Pancreas (tissue), 10 donors: ENCODE measurements around the gene DBX1. TPM values are rescaled to one million over a fixed set of nuclear protein-coding genes. Genes with fewer than 3 reads are reported as not detected.

ENCODE experiments used
- ATAC-seq, 4 donors: fragments of 200-7000 bp; cut with Tn5 transposase; one replicate each; pipeline versions ENCODE4 v1.8.0 to v1.9.1; 2020; ENCODE audit warnings: mild to moderate bottlenecking in 4 of 4, moderate library complexity in 4 of 4
- DNase-seq, 6 donors: peaks; one replicate each; pipeline ENCODE4 v3.0.0-alpha.2; 2020
- FAIRE-seq: peaks from 2 replicates; lab custom pipeline; 2012; peaks lifted over from hg19 to GRCh38; lab: Jason Lieb, UNC
- H3K27ac ChIP-seq, 4 donors: fragments of 200-600 bp; sonication (generic); 1 replicate in 3 of 4; 2 replicates in 1 of 4; pipeline versions ENCODE4 v1.5.0 to v1.8.0; 2020
- H3K27me3 ChIP-seq, 4 donors: fragments of 200-600 bp; one replicate each; pipeline ENCODE4 v1.8.0; 2021
- H3K36me3 ChIP-seq, 3 donors: fragments of 200-600 bp; sonication (generic) in 1 of 3; one replicate each; pipeline versions ENCODE4 v1.5.0 to v1.8.0; 2020 to 2021
- H3K4me1 ChIP-seq, 3 donors: fragments of 200-600 bp; one replicate each; pipeline ENCODE4 v1.8.0; 2021
- H3K4me3 ChIP-seq, 4 donors: fragments of 200-600 bp; sonication (generic) in 2 of 4; one replicate each; pipeline versions ENCODE4 v1.5.0 to v1.8.0; 2020 to 2021
- H3K9me3 ChIP-seq, 4 donors: fragments of 200-600 bp; one replicate each; pipeline ENCODE4 v1.8.0; 2021
- CTCF ChIP-seq, 4 donors: fragments of 200-600 bp; sonication (generic) in 3 of 4; IDR thresholded peaks; one replicate each; pipeline versions ENCODE4 v1.5.0 to v1.8.0; 2021; ENCODE audit warnings: antibody characterized with exemption in 4 of 4
- WGBS, 2 donors: extraction: QIAGEN DNeasy Blood & Tissue Kit; methylation state at CpG; one replicate each; pipeline ENCODE4 v1.1.7; 2013; 5-methylcytosine and 5-hydroxymethylcytosine counted together
- intact Hi-C, 3 donors: fragments of 100-400 bp; cut with DNase I; formaldehyde crosslinking; loops; one replicate each; pipeline versions ENCODE4 v1.11.1 to v1.14.2; 2022
- polyA plus RNA-seq, 2 donors: library from polyadenylated mRNA; stranded (reverse); fragments of 200-250 nt; gene quantifications; one replicate each; pipeline ENCODE4 v1.2.3, GENCODE V29; 2013
- total RNA-seq, 6 donors: library from RNA; stranded (reverse); fragmentation: NEBNext Ultra II Directional in 4 of 6; extraction: Animal tissue kit (Norgen Biotek cat#: 25700) in 4 of 6; gene quantifications; one replicate each; pipeline versions ENCODE4 v1.2.1 to v1.2.4, GENCODE V29; 2021 to 2023
- donor health status: healthy with polysubstance abuse.
- donor health status: DM: no; HTN: no; CAD: no; lungs with moderate emphysema.
- donor health status: DM: no; HTN: no; CAD: no.
- donor health status: control.
- donor health status: control.
- donor health status: Bipolar disorder and iron deficiency.
- donor health status: DM: yes; HTN: yes; CAD: no.
- donor health status: DM: no; HTN: no; CAD: no.
- donor health status: DM: no; HTN: no; CAD: no.
- donor health status: DM: yes; HTN: yes; CAD: no.

DBX1 gene
- total and polyA plus RNA-seq, 8 donors = not detected

- no peak for DNase-seq
- no peaks in the 10 kb centered on the region for H3K36me3 ChIP-seq
- H3K9me3 ChIP-seq = no peaks in the 10 kb centered on the region
- no peaks in the 10 kb centered on the region for H3K27me3 ChIP-seq
- no peaks in the 10 kb centered on the region for H3K4me1 ChIP-seq
- no peak for FAIRE-seq
- ATAC-seq = no peak
- no peak overlapping the region for H3K27ac ChIP-seq
- TF ChIP-seq CTCF (IDR thresholded peaks at IDR 0.05) = no peak
- no peak overlapping the region for H3K4me3 ChIP-seq
- intact Hi-C loops = no loop called here
- WGBS, 2 donors = 57 to 63% methylated on average over 7 of the region's 7 CpGs
These were observed 16.9 kb upstream of the DBX1 start for GRCh38 chr11:20177136-20177535.

GRCh38 chr11:20172721-20173447 is 12.6 kb upstream of the DBX1 start:
- ATAC-seq = no peak
- DNase-seq = no peak
- Histone ChIP-seq H3K36me3 (no peaks in the 10 kb centered on the region), H3K9me3 (no peaks in the 10 kb centered on the region), H3K4me1 (no peaks in the 10 kb centered on the region), H3K27ac (no peak overlapping the region), H3K4me3 (no peak overlapping the region), H3K27me3 (no peaks in the 10 kb centered on the region)
- intact Hi-C loops = no loop called here
- FAIRE-seq = no peak
- no peak for TF ChIP-seq CTCF (IDR thresholded peaks at IDR 0.05)
- WGBS, 2 donors = 70 to 73% methylated on average over 5 of the region's 5 CpGs

GRCh38 chr11:20163783-20164481 is 3.7 kb upstream of the DBX1 start:
- no peak for TF ChIP-seq CTCF (IDR thresholded peaks at IDR 0.05)
- peaks cover 17 to 76% (median 21%) of the 10 kb centered on the region in 4 donors for H3K27me3 ChIP-seq
- FAIRE-seq (no peak), DNase-seq (peak in 1 of 6 donors; percentile 47), ATAC-seq (no peak)
- H3K27ac ChIP-seq = no peak overlapping the region
- peak overlapping the region in 1 of 4 donors; percentile 26 for H3K4me3 ChIP-seq
- WGBS, 2 donors = 11 to 14% methylated on average over 20 to 26 of the region's 26 CpGs
- no peaks in the 10 kb centered on the region for H3K9me3 ChIP-seq
- intact Hi-C loops = no loop called here
- no peaks in the 10 kb centered on the region for H3K36me3 ChIP-seq
- H3K4me1 ChIP-seq = peaks cover 0 to 4% (median 0%) of the 10 kb centered on the region in 3 donors

- Histone ChIP-seq H3K27ac (no peak overlapping the region), H3K36me3 (no peaks in the 10 kb centered on the region), H3K27me3 (peaks cover 19 to 78% (median 23%) of the 10 kb centered on the region in 4 donors), H3K9me3 (no peaks in the 10 kb centered on the region), H3K4me3 (peak overlapping the region in 1 of 4 donors; percentile 26), H3K4me1 (peaks cover 0 to 4% (median 0%) of the 10 kb centered on the region in 3 donors)
- DNase-seq (peak in 2 of 6 donors; percentile 51 to 61), ATAC-seq (peak in 3 of 4 donors; percentile 46 to 66 (median 47)), FAIRE-seq (no peak)
- intact Hi-C loops = no loop called here
- no peak for TF ChIP-seq CTCF (IDR thresholded peaks at IDR 0.05)
- 3 to 4% methylated on average over 61 of the region's 61 CpGs for WGBS, 2 donors
These were observed 2.8 kb upstream of the DBX1 start for GRCh38 chr11:20162824-20163782.
